Muscle layer of colon (tissue), 2 donors: Measurements from ENCODE around the gene CD14.

Experiments
- H3K27ac ChIP-seq: one replicate; pipeline ENCODE4 v1.7.0; 2013; ENCODE audit warnings: low read depth, mild to moderate bottlenecking, low read length, moderate library complexity
- H3K27me3 ChIP-seq, 2 donors: one replicate each; pipeline ENCODE4 v1.7.0; 2013; ENCODE audit warnings: low read length in 2 of 2, mild to moderate bottlenecking in 2 of 2; ENCODE audit not compliant: insufficient read depth in 2 of 2, control insufficient read depth in 1 of 2
- H3K36me3 ChIP-seq: one replicate; pipeline ENCODE4 v1.7.0; 2013; ENCODE audit warnings: mild to moderate bottlenecking, low read length; ENCODE audit not compliant: insufficient read depth
- H3K4me1 ChIP-seq: one replicate; pipeline ENCODE4 v1.7.0; 2013; ENCODE audit warnings: mild to moderate bottlenecking, low read length; ENCODE audit not compliant: insufficient read depth
- H3K4me3 ChIP-seq, 2 donors: one replicate each; pipeline ENCODE4 v1.7.0; 2013; ENCODE audit warnings: low read length in 2 of 2, low read depth in 1 of 2, mild to moderate bottlenecking in 1 of 2, moderate library complexity in 1 of 2
- H3K9ac ChIP-seq: one replicate; pipeline ENCODE4 v1.7.0; 2013; ENCODE audit warnings: low read length
- H3K9me3 ChIP-seq: one replicate; pipeline ENCODE4 v1.7.0; 2013; ENCODE audit warnings: mild to moderate bottlenecking, low read length
- donor health status: abdominal sarcoma.
- donor health status: Adenocarcinoma of cecum.

Gene CD14

DNA sequence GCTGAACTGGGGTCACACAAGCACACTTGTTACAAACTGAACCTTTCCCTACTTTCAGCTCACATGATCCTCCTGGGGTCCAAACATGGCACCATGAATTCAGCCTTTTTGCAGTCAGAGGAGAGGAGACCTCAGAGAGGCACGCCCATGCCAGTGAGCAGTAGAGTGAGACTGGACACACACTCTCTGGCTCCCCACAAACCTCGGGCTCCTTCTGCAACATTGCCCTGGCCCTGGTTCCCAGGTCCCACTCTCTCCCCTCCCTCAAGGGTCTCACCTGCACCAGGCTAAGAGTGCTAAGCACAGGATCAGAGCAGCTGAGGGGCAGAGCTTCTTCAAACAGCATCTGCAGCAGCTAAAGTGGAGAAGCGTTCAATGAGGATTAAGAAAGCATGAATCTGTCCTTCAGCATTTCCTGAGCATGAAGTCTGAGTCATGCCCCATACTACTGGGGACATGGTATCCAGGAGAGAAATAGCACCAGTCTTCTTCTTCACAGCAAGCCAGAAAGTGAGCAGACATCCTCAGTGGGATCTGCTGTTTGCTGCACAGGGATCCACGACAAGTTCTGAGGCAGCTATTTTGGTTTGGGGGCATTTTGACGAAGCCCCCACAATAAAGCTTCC, 41.1 kb downstream of the CD14 start:
- no peak overlapping the region for H3K9ac ChIP-seq
- no peaks in the 10 kb centered on the region for H3K36me3 ChIP-seq
- H3K4me3 ChIP-seq, result no peak overlapping the region
- no peaks in the 10 kb centered on the region for H3K4me1 ChIP-seq
- no peaks in the 10 kb centered on the region for H3K9me3 ChIP-seq
- H3K27me3 ChIP-seq, result no peaks in the 10 kb centered on the region
- no peak overlapping the region for H3K27ac ChIP-seq

DNA sequence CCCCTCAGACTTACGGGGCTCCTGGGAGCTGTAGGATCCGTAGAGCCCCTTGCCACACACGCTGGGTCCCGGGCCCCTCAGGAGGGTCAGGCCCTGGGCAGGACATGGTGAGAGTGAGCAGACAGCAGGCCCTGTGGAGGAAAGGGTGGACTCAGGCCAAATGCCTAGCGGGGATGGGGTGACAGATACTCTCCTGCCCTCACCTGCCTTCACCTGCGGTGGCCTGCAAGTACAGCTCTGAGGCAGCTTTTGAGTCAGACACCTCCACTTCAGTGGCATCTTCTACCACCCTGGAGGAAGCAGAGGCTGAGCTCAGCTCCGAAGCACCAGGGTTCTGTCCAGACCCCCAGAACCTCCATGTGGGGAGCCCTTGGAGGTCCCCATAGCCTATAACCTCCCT, 42.1 kb downstream of the CD14 start:
- no peak overlapping the region for H3K27ac ChIP-seq
- no peak overlapping the region for H3K9ac ChIP-seq
- H3K4me1 ChIP-seq, result no peaks in the 10 kb centered on the region
- H3K36me3 ChIP-seq, result no peaks in the 10 kb centered on the region
- H3K27me3 ChIP-seq, result no peaks in the 10 kb centered on the region
- no peaks in the 10 kb centered on the region for H3K9me3 ChIP-seq
- H3K4me3 ChIP-seq, result no peak overlapping the region

- Histone ChIP-seq H3K36me3 (no peaks in the 10 kb centered on the region), H3K4me1 (no peaks in the 10 kb centered on the region), H3K4me3 (no peak overlapping the region), H3K27me3 (no peaks in the 10 kb centered on the region), H3K9ac (no peak overlapping the region), H3K9me3 (no peaks in the 10 kb centered on the region), H3K27ac (no peak overlapping the region)
Observed at GRCh38 chr5:140588311-140589070, 44.5 kb downstream of the CD14 start.

DNA sequence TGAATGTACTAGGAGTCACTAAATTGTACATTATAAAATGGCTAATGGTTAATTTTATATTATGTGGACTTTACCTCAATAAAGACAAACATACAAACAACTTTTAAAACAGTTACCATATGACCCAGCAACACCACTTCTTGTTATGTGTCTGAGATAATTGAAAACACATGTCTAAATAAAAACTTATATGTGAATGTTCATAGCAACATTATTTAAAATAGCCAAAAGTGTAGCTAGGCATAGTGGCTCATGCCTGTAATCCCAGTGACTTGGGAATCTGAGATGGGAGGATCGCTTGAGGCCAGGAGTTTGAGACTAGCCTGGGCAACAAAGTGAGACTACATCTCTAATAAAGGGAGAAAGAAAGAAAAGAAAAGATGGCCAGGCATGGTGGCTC, 45.5 kb downstream of the CD14 start:
- Histone ChIP-seq H3K9me3 (no peaks in the 10 kb centered on the region), H3K9ac (no peak overlapping the region), H3K27me3 (no peaks in the 10 kb centered on the region), H3K27ac (no peak overlapping the region), H3K4me1 (no peaks in the 10 kb centered on the region), H3K4me3 (no peak overlapping the region), H3K36me3 (no peaks in the 10 kb centered on the region)
